ENCODE data around the gene ADAM12. TPM values are rescaled to one million over a fixed set of nuclear protein-coding genes. Genes with fewer than 3 reads are reported as not detected.

The ADAM12 gene
- total and polyA plus RNA-seq, 2 donors (not counting 1 experiment from before 2014, with no cell fraction given): 21.0 to 56.9 TPM

DNA sequence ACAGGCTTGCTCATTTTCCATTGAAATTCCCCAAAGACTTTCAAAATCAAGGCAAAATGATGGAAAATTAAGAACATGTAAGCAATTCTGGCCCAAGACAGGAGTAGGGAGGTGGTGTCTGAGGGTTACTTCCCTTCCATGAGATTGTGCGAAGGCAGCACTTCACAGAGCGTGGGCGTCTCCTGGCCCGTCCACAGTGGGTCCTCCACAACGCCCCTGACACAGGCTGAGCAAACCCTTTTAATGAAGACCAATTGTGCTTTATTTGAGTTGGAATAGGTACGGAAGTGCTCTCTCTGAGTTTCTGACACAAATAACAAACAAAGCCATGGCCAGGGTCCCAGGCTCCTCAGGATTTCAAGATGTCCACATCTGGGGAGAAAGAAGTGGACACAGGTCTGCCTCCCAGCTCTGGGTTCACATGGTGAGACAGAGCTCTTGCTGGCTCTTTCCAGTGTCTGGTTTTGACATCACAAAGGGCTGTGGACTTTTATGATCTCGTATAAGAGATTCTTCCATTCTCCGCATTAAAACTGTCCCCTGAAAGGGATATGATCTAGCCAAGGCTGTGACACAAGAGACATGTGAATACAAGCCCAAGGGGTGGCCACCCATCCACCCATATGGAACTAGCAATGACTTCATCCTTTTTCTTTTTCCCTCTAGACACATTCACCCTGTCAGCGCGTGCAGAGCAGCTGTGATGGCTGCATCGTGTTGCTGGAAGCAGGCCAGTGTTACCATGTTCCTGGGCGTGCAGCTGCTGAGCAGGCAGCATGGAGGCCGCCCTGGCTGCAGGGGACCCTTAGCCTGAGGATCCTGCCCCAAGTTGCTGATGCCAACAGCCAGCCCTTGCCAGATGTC lies 145.6 kb downstream of the ADAM12 start:
- Histone ChIP-seq H4K20me1 (ENCODE audit: control insufficient read depth, extremely low read depth, insufficient read depth, low read length) (no peaks in the 10 kb centered on the region), H3K4me2 (ENCODE audit: extremely low read depth, insufficient read depth, low read length) (no peak overlapping the region), H3K9me3 (ENCODE audit: control insufficient read depth, insufficient read depth, low read depth, low read length) (no peaks in the 10 kb centered on the region), H3K4me1 (ENCODE audit: control insufficient read depth, extremely low read depth, insufficient read depth, low read length) (peaks cover 19% of the 10 kb centered on the region), H3K27ac (ENCODE audit: insufficient read depth, low read length) (peak overlapping the region; percentile 64), H3K4me3 (replicated peaks in 1 of 4; ENCODE audit: control extremely low read depth in 1 of 4, insufficient read depth in 1 of 4, low read depth in 3 of 4, low read length in 4 of 4) (no peak overlapping the region), H3K79me2 (ENCODE audit: control insufficient read depth, insufficient read depth, low read length) (no peaks in the 10 kb centered on the region), H2AFZ (ENCODE audit: low read length) (no peak overlapping the region), H3K9ac (ENCODE audit: insufficient read depth, low read length) (no peak overlapping the region), H3K27me3 (ENCODE audit: control insufficient read depth, insufficient read depth, low read length) (no peaks in the 10 kb centered on the region), H3K36me3 (ENCODE audit: control insufficient read depth, insufficient read depth, low read length) (no peaks in the 10 kb centered on the region)
- TF ChIP-seq CTCF (conservative IDR thresholded peaks at IDR 0.05 in 1 of 2, IDR thresholded peaks at IDR 0.05 in 1 of 2; ENCODE audit: low read depth in 1 of 2, low read length in 2 of 2) (no peak), EZH2 (IDR thresholded peaks at IDR 0.05; ENCODE audit: low read length, missing control alignments) (no peak)
- peak; percentile 93 to 95 for DNase-seq (ENCODE audit: low read depth in 2 of 2)

GRCh38 chr10:126240483-126240882 lies 147.8 kb downstream of the ADAM12 start:
- no peaks in the 10 kb centered on the region for H3K79me2 ChIP-seq (ENCODE audit: control insufficient read depth, insufficient read depth, low read length)

DNA sequence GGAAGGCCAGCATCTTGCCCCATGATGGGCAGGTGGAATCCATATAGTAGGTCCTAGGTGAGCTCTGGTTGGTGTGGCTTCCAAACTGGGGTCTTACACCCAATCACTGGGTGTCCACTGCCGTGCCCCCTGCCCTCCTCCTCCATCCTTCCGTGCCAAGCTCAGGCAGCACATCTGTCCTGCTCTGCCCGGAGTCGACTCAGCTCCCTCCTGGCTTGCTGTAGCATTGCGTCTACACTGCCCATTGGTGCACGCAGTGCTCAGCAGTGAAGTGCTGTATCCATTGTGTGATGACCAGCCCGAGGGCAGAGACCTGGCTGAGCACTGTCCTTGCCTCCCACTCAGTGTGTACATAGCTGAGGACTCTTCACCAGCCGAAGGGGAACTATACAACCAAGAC lies 148.4 kb downstream of the ADAM12 start:
- Histone ChIP-seq H3K36me3 (ENCODE audit: control insufficient read depth, insufficient read depth, low read length) (no peaks in the 10 kb centered on the region), H3K79me2 (ENCODE audit: control insufficient read depth, insufficient read depth, low read length) (no peaks in the 10 kb centered on the region), H3K27me3 (ENCODE audit: control insufficient read depth, insufficient read depth, low read length) (no peaks in the 10 kb centered on the region), H3K27ac (ENCODE audit: insufficient read depth, low read length) (no peak overlapping the region), H3K4me3 (replicated peaks in 1 of 4; ENCODE audit: control extremely low read depth in 1 of 4, insufficient read depth in 1 of 4, low read depth in 3 of 4, low read length in 4 of 4) (no peak overlapping the region), H3K9ac (ENCODE audit: insufficient read depth, low read length) (no peak overlapping the region), H2AFZ (ENCODE audit: low read length) (no peak overlapping the region), H4K20me1 (ENCODE audit: control insufficient read depth, extremely low read depth, insufficient read depth, low read length) (no peaks in the 10 kb centered on the region), H3K4me1 (ENCODE audit: control insufficient read depth, extremely low read depth, insufficient read depth, low read length) (peaks cover 19% of the 10 kb centered on the region), H3K9me3 (ENCODE audit: control insufficient read depth, insufficient read depth, low read depth, low read length) (no peaks in the 10 kb centered on the region), H3K4me2 (ENCODE audit: extremely low read depth, insufficient read depth, low read length) (no peak overlapping the region)
- TF ChIP-seq EZH2 (IDR thresholded peaks at IDR 0.05; ENCODE audit: low read length, missing control alignments): no peak
- no peak for TF ChIP-seq CTCF (conservative IDR thresholded peaks at IDR 0.05 in 1 of 2, IDR thresholded peaks at IDR 0.05 in 1 of 2; ENCODE audit: low read depth in 1 of 2, low read length in 2 of 2)
- no peak for DNase-seq (ENCODE audit: low read depth in 2 of 2)

More at GRCh38 chr10:126240483-126240882, 147.8 kb downstream of the ADAM12 start:
- H3K36me3 ChIP-seq (ENCODE audit: control insufficient read depth, insufficient read depth, low read length): no peaks in the 10 kb centered on the region
- H3K4me1 ChIP-seq (ENCODE audit: control insufficient read depth, extremely low read depth, insufficient read depth, low read length): peaks cover 19% of the 10 kb centered on the region
- no peak overlapping the region for H2AFZ ChIP-seq (ENCODE audit: low read length)
- H3K4me3 ChIP-seq (replicated peaks in 1 of 4; ENCODE audit: control extremely low read depth in 1 of 4, insufficient read depth in 1 of 4, low read depth in 3 of 4, low read length in 4 of 4): no peak overlapping the region
- no peaks in the 10 kb centered on the region for H3K27me3 ChIP-seq (ENCODE audit: control insufficient read depth, insufficient read depth, low read length)
- no peaks in the 10 kb centered on the region for H4K20me1 ChIP-seq (ENCODE audit: control insufficient read depth, extremely low read depth, insufficient read depth, low read length)
- no peak overlapping the region for H3K27ac ChIP-seq (ENCODE audit: insufficient read depth, low read length)
- H3K4me2 ChIP-seq (ENCODE audit: extremely low read depth, insufficient read depth, low read length): no peak overlapping the region
- no peak for TF ChIP-seq EZH2 (IDR thresholded peaks at IDR 0.05; ENCODE audit: low read length, missing control alignments)
- TF ChIP-seq CTCF (conservative IDR thresholded peaks at IDR 0.05 in 1 of 2, IDR thresholded peaks at IDR 0.05 in 1 of 2; ENCODE audit: low read depth in 1 of 2, low read length in 2 of 2): no peak
- H3K9ac ChIP-seq (ENCODE audit: insufficient read depth, low read length): no peak overlapping the region
- no peaks in the 10 kb centered on the region for H3K9me3 ChIP-seq (ENCODE audit: control insufficient read depth, insufficient read depth, low read depth, low read length)
- no peak for DNase-seq (ENCODE audit: low read depth in 2 of 2)

Measured in fibroblast of lung (primary cell).